Activated CD4-positive, alpha-beta memory T cell treated with anti-CD3 and anti-CD28 coated beads, Interleukin-2, amount 10 ng/mL, durations not matched to agents 7 days and 5 days (primary cell): ENCODE data around the gene TNFRSF17. TPM values are rescaled to one million over a fixed set of nuclear protein-coding genes. Genes with fewer than 3 reads are reported as not detected.

Experiments used
- CTCF ChIA-PET: fragments of 350-600 bp; sonication (Branson Sonifier 250); formaldehyde crosslinking; loops from one replicate; lab custom pipeline; 2021; ENCODE audit warnings: antibody characterized with exemption, inconsistent platforms; lab: Charles Lee
- POLR2A ChIA-PET: fragments of 350-600 bp; sonication (Branson Sonifier 250); formaldehyde crosslinking; loops from one replicate; lab custom pipeline; 2021; ENCODE audit warnings: antibody characterized with exemption; lab: Charles Lee
- DNase-seq: peaks from one replicate; pipeline ENCODE4 v3.0.0-alpha.2; 2020
- H3K27ac Mint-ChIP-seq: one replicate; pipeline ENCODE4 v1.8.0; 2021; ENCODE audit warnings: mild to moderate bottlenecking, mixed read lengths
- H3K27me3 Mint-ChIP-seq: one replicate; pipeline ENCODE4 v1.8.0; 2021; ENCODE audit warnings: mixed read lengths
- H3K36me3 Mint-ChIP-seq: one replicate; pipeline ENCODE4 v1.8.0; 2021; ENCODE audit warnings: low read depth, mixed read lengths
- H3K4me1 Mint-ChIP-seq: one replicate; pipeline ENCODE4 v1.8.0; 2021; ENCODE audit warnings: mixed read lengths
- H3K4me3 Mint-ChIP-seq: one replicate; pipeline ENCODE4 v1.8.0; 2021; ENCODE audit warnings: mild to moderate bottlenecking, mixed read lengths
- H3K9me3 Mint-ChIP-seq: one replicate; pipeline ENCODE4 v1.8.0; 2021; ENCODE audit warnings: mixed read lengths
- total RNA-seq, 2 experiments: library from RNA; stranded (reverse); gene quantifications; one replicate each; pipeline ENCODE4 v1.2.3, GENCODE V29; 2021

The TNFRSF17 gene
- total RNA-seq, 2 experiments from 2014 or later: not detected

DNA sequence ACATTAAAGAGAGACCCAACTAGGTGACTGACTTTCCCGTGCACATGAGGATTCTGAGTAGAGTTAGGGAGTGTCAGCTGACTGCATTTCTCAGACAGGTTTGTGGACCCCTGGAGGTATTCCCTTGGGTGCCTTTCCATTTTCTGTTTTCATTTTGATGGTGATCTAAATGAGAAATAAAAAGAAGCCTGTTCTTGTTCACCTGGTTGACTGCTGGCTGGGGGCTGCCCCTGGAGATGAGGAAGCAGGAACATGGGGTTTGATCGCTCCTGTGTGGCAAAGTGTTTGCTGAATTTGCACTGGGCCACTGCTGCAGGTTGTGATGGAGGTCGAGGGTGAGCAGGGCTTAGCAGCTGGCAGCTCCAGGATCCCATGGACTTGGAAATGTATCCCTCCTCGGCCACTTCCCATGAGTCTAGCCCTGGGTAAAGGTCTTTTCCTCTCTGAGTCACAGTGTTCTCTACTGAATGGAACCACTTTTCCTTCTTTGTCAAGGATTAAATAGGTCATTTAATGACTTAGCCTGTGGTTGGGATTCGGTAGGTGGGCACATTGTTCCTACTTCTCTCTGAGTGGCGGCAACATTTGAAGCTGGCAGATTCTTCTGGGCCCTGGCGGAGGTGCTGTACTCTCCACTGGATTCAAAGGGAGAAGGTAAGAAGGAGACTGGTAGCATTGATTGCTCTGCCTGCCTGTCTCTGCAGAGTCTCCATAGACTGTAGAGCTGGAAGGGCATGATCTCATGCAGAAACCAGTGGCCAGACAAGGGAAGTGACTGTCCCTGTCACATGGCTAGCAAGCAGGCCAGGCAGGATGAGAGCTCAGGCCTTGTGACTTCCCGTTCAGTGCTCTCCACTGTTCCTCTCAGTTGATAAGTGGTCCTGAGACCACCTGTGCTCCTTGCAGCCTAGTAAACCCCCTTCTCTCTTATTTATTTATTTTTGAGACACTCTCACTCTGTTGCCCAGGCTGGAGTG is 29.4 kb downstream of the TNFRSF17 start:
- no peaks in the 10 kb centered on the region for H3K9me3 Mint-ChIP-seq
- no peaks in the 10 kb centered on the region for H3K4me1 Mint-ChIP-seq
- DNase-seq: no peak
- H3K36me3 Mint-ChIP-seq: no peaks in the 10 kb centered on the region
- H3K27me3 Mint-ChIP-seq: no peaks in the 10 kb centered on the region
- POLR2A ChIA-PET: no interaction called here
- no peak overlapping the region for H3K27ac Mint-ChIP-seq
- CTCF ChIA-PET: interaction anchor here (0.6 to 1.4 kb wide), 2 partner anchors 17 to 33 kb away, joined by 3 to 5 read pairs; partner anchors contain the start of gene SNX29
- no peak overlapping the region for H3K4me3 Mint-ChIP-seq

GRCh38 chr16:11996433-11997330 is 31.7 kb downstream of the TNFRSF17 start:
- H3K36me3 Mint-ChIP-seq: no peaks in the 10 kb centered on the region
- CTCF ChIA-PET: no interaction called here
- H3K27me3 Mint-ChIP-seq: no peaks in the 10 kb centered on the region
- H3K4me3 Mint-ChIP-seq: no peak overlapping the region
- H3K27ac Mint-ChIP-seq: no peak overlapping the region
- H3K9me3 Mint-ChIP-seq: no peaks in the 10 kb centered on the region
- POLR2A ChIA-PET: no interaction called here
- no peaks in the 10 kb centered on the region for H3K4me1 Mint-ChIP-seq
- no peak for DNase-seq

- H3K9me3 Mint-ChIP-seq: no peaks in the 10 kb centered on the region
- no peaks in the 10 kb centered on the region for H3K36me3 Mint-ChIP-seq
- ChIA-PET CTCF (interaction anchor here (1.2 kb wide), 1 partner anchor 37 kb away, joined by 3 read pairs; no protein-coding TSS in a partner anchor), POLR2A (no interaction called here)
- no peak overlapping the region for H3K27ac Mint-ChIP-seq
- no peaks in the 10 kb centered on the region for H3K4me1 Mint-ChIP-seq
- H3K4me3 Mint-ChIP-seq: no peak overlapping the region
- no peaks in the 10 kb centered on the region for H3K27me3 Mint-ChIP-seq
- DNase-seq: no peak
Measured at GRCh38 chr16:12000032-12000431, 35.0 kb downstream of the TNFRSF17 start.

- Mint-ChIP-seq H3K27me3 (no peaks in the 10 kb centered on the region), H3K27ac (no peak overlapping the region), H3K4me3 (no peak overlapping the region), H3K9me3 (no peaks in the 10 kb centered on the region), H3K4me1 (no peaks in the 10 kb centered on the region), H3K36me3 (no peaks in the 10 kb centered on the region)
- no peak for DNase-seq
- CTCF ChIA-PET: no interaction called here
- POLR2A ChIA-PET: no interaction called here
Measured at GRCh38 chr16:12002447-12003006, 37.5 kb downstream of the TNFRSF17 start.

- H3K4me1 Mint-ChIP-seq: no peaks in the 10 kb centered on the region
- no peak for DNase-seq
- H3K4me3 Mint-ChIP-seq: no peak overlapping the region
- no peaks in the 10 kb centered on the region for H3K27me3 Mint-ChIP-seq
- CTCF ChIA-PET: no interaction called here
- H3K9me3 Mint-ChIP-seq: no peaks in the 10 kb centered on the region
- H3K36me3 Mint-ChIP-seq: no peaks in the 10 kb centered on the region
- POLR2A ChIA-PET: no interaction called here
- H3K27ac Mint-ChIP-seq: no peak overlapping the region
Measured at GRCh38 chr16:12006637-12007036, 41.6 kb downstream of the TNFRSF17 start.

DNA sequence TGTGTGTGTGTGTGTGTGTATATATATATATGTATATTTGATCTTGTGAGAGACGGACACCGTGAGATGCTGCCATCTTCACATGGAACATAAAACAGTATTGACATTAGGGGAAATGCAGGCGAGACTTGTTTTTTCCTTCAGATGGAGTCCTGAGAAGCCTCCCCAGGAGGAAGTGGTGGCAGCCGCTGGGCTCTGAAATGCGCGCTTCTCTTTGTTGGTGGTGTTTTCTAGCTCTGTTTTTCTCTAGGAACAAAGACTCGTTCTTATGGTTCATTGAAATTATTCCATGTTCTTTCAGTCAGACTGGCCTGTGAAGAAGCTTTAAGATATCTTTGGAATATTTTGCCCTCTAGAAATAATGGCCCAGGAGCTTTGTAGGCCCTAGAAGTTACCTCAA is 44.5 kb downstream of the TNFRSF17 start:
- H3K27me3 Mint-ChIP-seq: no peaks in the 10 kb centered on the region
- CTCF ChIA-PET: no interaction called here
- no peak for DNase-seq
- H3K27ac Mint-ChIP-seq: no peak overlapping the region
- H3K4me1 Mint-ChIP-seq: no peaks in the 10 kb centered on the region
- no peaks in the 10 kb centered on the region for H3K9me3 Mint-ChIP-seq
- H3K4me3 Mint-ChIP-seq: no peak overlapping the region
- POLR2A ChIA-PET: no interaction called here
- no peaks in the 10 kb centered on the region for H3K36me3 Mint-ChIP-seq

- no peak overlapping the region for H3K27ac Mint-ChIP-seq
Measured at GRCh38 chr16:12009922-12010321, 44.9 kb downstream of the TNFRSF17 start.

GRCh38 chr16:12010388-12011251 is 45.6 kb downstream of the TNFRSF17 start:
- H3K36me3 Mint-ChIP-seq: no peaks in the 10 kb centered on the region
- CTCF ChIA-PET: no interaction called here
- POLR2A ChIA-PET: no interaction called here
- no peak overlapping the region for H3K4me3 Mint-ChIP-seq
- H3K9me3 Mint-ChIP-seq: no peaks in the 10 kb centered on the region
- no peak for DNase-seq
- H3K27me3 Mint-ChIP-seq: no peaks in the 10 kb centered on the region
- no peaks in the 10 kb centered on the region for H3K4me1 Mint-ChIP-seq
- H3K27ac Mint-ChIP-seq: no peak overlapping the region

More at GRCh38 chr16:12009922-12010321, 44.9 kb downstream of the TNFRSF17 start:
- Mint-ChIP-seq H3K9me3 (no peaks in the 10 kb centered on the region), H3K36me3 (no peaks in the 10 kb centered on the region), H3K27me3 (no peaks in the 10 kb centered on the region), H3K4me3 (no peak overlapping the region), H3K4me1 (no peaks in the 10 kb centered on the region)
- ChIA-PET POLR2A (no interaction called here), CTCF (no interaction called here)
- DNase-seq: no peak

GRCh38 chr16:12011565-12011964 is 46.6 kb downstream of the TNFRSF17 start:
- no peaks in the 10 kb centered on the region for H3K9me3 Mint-ChIP-seq
- ChIA-PET POLR2A (no interaction called here), CTCF (no interaction called here)
- no peak overlapping the region for H3K27ac Mint-ChIP-seq
- no peak for DNase-seq
- H3K4me1 Mint-ChIP-seq: peaks cover 2% of the 10 kb centered on the region
- H3K4me3 Mint-ChIP-seq: no peak overlapping the region
- H3K27me3 Mint-ChIP-seq: no peaks in the 10 kb centered on the region
- no peaks in the 10 kb centered on the region for H3K36me3 Mint-ChIP-seq

GRCh38 chr16:12016291-12016947 is 51.4 kb downstream of the TNFRSF17 start:
- ChIA-PET POLR2A (no interaction called here), CTCF (no interaction called here)
- H3K9me3 Mint-ChIP-seq: no peaks in the 10 kb centered on the region
- H3K27me3 Mint-ChIP-seq: no peaks in the 10 kb centered on the region
- no peaks in the 10 kb centered on the region for H3K36me3 Mint-ChIP-seq
- H3K4me3 Mint-ChIP-seq: no peak overlapping the region
- H3K27ac Mint-ChIP-seq: no peak overlapping the region
- H3K4me1 Mint-ChIP-seq: peaks cover 2% of the 10 kb centered on the region
- no peak for DNase-seq

- CTCF ChIA-PET: no interaction called here
- H3K36me3 Mint-ChIP-seq: no peaks in the 10 kb centered on the region
- no peak overlapping the region for H3K27ac Mint-ChIP-seq
- no peaks in the 10 kb centered on the region for H3K27me3 Mint-ChIP-seq
- DNase-seq: no peak
- peaks cover 2% of the 10 kb centered on the region for H3K4me1 Mint-ChIP-seq
- POLR2A ChIA-PET: no interaction called here
- no peaks in the 10 kb centered on the region for H3K9me3 Mint-ChIP-seq
- no peak overlapping the region for H3K4me3 Mint-ChIP-seq
Measured at GRCh38 chr16:12017558-12017957, 52.5 kb downstream of the TNFRSF17 start.
